H9 (cell line): ENCODE measurements around the gene RPS19BP1. TPM values are rescaled to one million over a fixed set of nuclear protein-coding genes. Genes with fewer than 3 reads are reported as not detected.

Experiments
- DNase-seq: peaks from one replicate; pipeline ENCODE4 v3.0.0-alpha.2; 2017
- H2AFZ ChIP-seq: one replicate; pipeline ENCODE4 v1.6.1; 2013; ENCODE audit warnings: mild to moderate bottlenecking, low read length, control low read depth, moderate library complexity
- H2AK5ac ChIP-seq: 2 replicates; pipeline ENCODE4 v1.6.1; 2013; ENCODE audit warnings: low read length, control low read depth, mixed read lengths; ENCODE audit not compliant: insufficient read length
- H2BK120ac ChIP-seq: one replicate; pipeline ENCODE4 v1.6.1; 2013; ENCODE audit warnings: low read depth, mild to moderate bottlenecking, low read length, control low read depth, inconsistent platforms; ENCODE audit not compliant: poor library complexity, severe bottlenecking
- H2BK12ac ChIP-seq: 2 replicates; pipeline ENCODE4 v1.6.1; 2013; ENCODE audit warnings: low read length, control low read depth, mixed read lengths, low read depth; ENCODE audit not compliant: insufficient read length
- H2BK15ac ChIP-seq: 2 replicates; pipeline ENCODE4 v1.6.1; 2013; ENCODE audit warnings: low read depth, low read length, control low read depth
- H2BK20ac ChIP-seq: one replicate; pipeline ENCODE4 v1.6.1; 2013; ENCODE audit warnings: low read depth, mild to moderate bottlenecking, low read length, control low read depth, inconsistent platforms; ENCODE audit not compliant: poor library complexity, severe bottlenecking
- H2BK5ac ChIP-seq: 2 replicates; pipeline ENCODE4 v1.6.1; 2013; ENCODE audit warnings: low read length, control low read depth, mixed read lengths; ENCODE audit not compliant: insufficient read length
- H3K14ac ChIP-seq: 2 replicates; pipeline ENCODE4 v1.6.1; 2013; ENCODE audit warnings: low read length, control low read depth; ENCODE audit not compliant: insufficient read depth
- H3K18ac ChIP-seq: 2 replicates; pipeline ENCODE4 v1.6.1; 2013; ENCODE audit warnings: low read depth, mild to moderate bottlenecking, mixed read lengths, low read length, control low read depth; ENCODE audit not compliant: insufficient read length
- H3K23ac ChIP-seq: 2 replicates; pipeline ENCODE4 v1.6.1; 2013; ENCODE audit warnings: low read length, control low read depth, mixed read lengths, low read depth; ENCODE audit not compliant: insufficient read length
- H3K23me2 ChIP-seq: 2 replicates; pipeline ENCODE4 v1.6.1; 2013; ENCODE audit warnings: low read depth, mild to moderate bottlenecking, mixed read lengths, low read length, control low read depth; ENCODE audit not compliant: insufficient read length, poor library complexity, severe bottlenecking
- H3K27ac ChIP-seq: 2 replicates; pipeline ENCODE4 v1.5.1; 2013; ENCODE audit warnings: low read length, control low read depth, mixed read lengths, low read depth; ENCODE audit not compliant: insufficient read length
- H3K27me3 ChIP-seq: 2 replicates; pipeline ENCODE4 v1.6.1; 2013; ENCODE audit warnings: low read length, control low read depth, inconsistent platforms; ENCODE audit not compliant: insufficient read depth
- H3K4ac ChIP-seq: 2 replicates; pipeline ENCODE4 v1.6.1; 2013; ENCODE audit warnings: low read depth, mild to moderate bottlenecking, control low read depth, inconsistent platforms, low read length, moderate library complexity
- H3K4me1 ChIP-seq: 2 replicates; pipeline ENCODE4 v1.6.1; 2013; ENCODE audit warnings: low read length, control low read depth, inconsistent platforms; ENCODE audit not compliant: insufficient read depth
- H3K4me2 ChIP-seq: 2 replicates; pipeline ENCODE4 v1.6.1; 2013; ENCODE audit warnings: low read length, control low read depth, mixed read lengths; ENCODE audit not compliant: insufficient read length, insufficient read depth
- H3K56ac ChIP-seq: 2 replicates; pipeline ENCODE4 v1.6.1; 2013; ENCODE audit warnings: low read depth, mild to moderate bottlenecking, mixed read lengths, low read length, control low read depth; ENCODE audit not compliant: insufficient read length
- H3K79me1 ChIP-seq: 2 replicates; pipeline ENCODE4 v1.6.1; 2013; ENCODE audit warnings: low read depth, mild to moderate bottlenecking, moderate library complexity, low read length, control low read depth, inconsistent platforms; ENCODE audit not compliant: insufficient read depth, poor library complexity, severe bottlenecking
- H3K79me2 ChIP-seq: 2 replicates; pipeline ENCODE4 v1.6.1; 2013; ENCODE audit warnings: low read length, control low read depth, inconsistent platforms; ENCODE audit not compliant: insufficient read depth
- H3K9ac ChIP-seq: 2 replicates; pipeline ENCODE4 v1.6.1; 2013; ENCODE audit warnings: low read length, control low read depth, mixed read lengths; ENCODE audit not compliant: insufficient read length; ENCODE audit errors: extremely low read depth
- H3K9me3 ChIP-seq: one replicate; pipeline ENCODE4 v1.6.1; 2013; ENCODE audit warnings: low read depth, low read length, inconsistent platforms; ENCODE audit not compliant: control insufficient read depth
- H3T11ph ChIP-seq: one replicate; pipeline ENCODE4 v1.6.1; 2013; ENCODE audit warnings: mild to moderate bottlenecking, low read length, control low read depth, inconsistent platforms
- H4K20me1 ChIP-seq: one replicate; pipeline ENCODE4 v1.6.1; 2013; ENCODE audit not compliant: control insufficient read depth, insufficient read length, insufficient read depth
- H4K5ac ChIP-seq: 2 replicates; pipeline ENCODE4 v1.6.1; 2013; ENCODE audit warnings: low read depth, mild to moderate bottlenecking, mixed read lengths, low read length, control low read depth; ENCODE audit not compliant: insufficient read length
- H4K8ac ChIP-seq: replicated peaks from 2 replicates; pipeline ENCODE4 v1.6.1; 2013; ENCODE audit warnings: low read length, control low read depth, mixed read lengths, low read depth; ENCODE audit not compliant: insufficient read length
- H4K91ac ChIP-seq: 2 replicates; pipeline ENCODE4 v1.6.1; 2013; ENCODE audit warnings: low read depth, mild to moderate bottlenecking, moderate library complexity, mixed read lengths, low read length, control low read depth; ENCODE audit not compliant: insufficient read length
- H3K27ac Mint-ChIP-seq, 3 experiments: 2 replicates in 2 of 3; 3 replicates in 1 of 3; pipeline ENCODE4 v1.8.0; 2020 to 2021; ENCODE audit warnings: mixed read lengths in 3 of 3, mild to moderate bottlenecking in 1 of 3, moderate library complexity in 1 of 3
- H3K27me3 Mint-ChIP-seq: 2 replicates; pipeline ENCODE4 v1.8.0; 2021; ENCODE audit warnings: low read depth, mild to moderate bottlenecking, moderate library complexity, mixed read lengths
- H3K36me3 Mint-ChIP-seq, 3 experiments: 2 replicates in 2 of 3; 3 replicates in 1 of 3; pipeline ENCODE4 v1.8.0; 2020 to 2021; ENCODE audit warnings: low read depth in 3 of 3, mixed read lengths in 3 of 3; ENCODE audit not compliant: insufficient read depth in 1 of 3
- H3K4me1 Mint-ChIP-seq, 2 experiments: 2 replicates each; pipeline ENCODE4 v1.8.0; 2020; ENCODE audit warnings: mixed read lengths in 2 of 2
- H3K4me3 Mint-ChIP-seq, 2 experiments: 2 replicates in 1 of 2; 3 replicates in 1 of 2; pipeline ENCODE4 v1.8.0; 2020 to 2021; ENCODE audit warnings: mild to moderate bottlenecking in 2 of 2, mixed read lengths in 2 of 2, moderate library complexity in 1 of 2
- H3K9me3 Mint-ChIP-seq, 2 experiments: 2 replicates in 1 of 2; 3 replicates in 1 of 2; pipeline ENCODE4 v1.8.0; 2020; ENCODE audit warnings: mild to moderate bottlenecking in 2 of 2, mixed read lengths in 2 of 2, moderate library complexity in 1 of 2
- CTCF ChIP-seq: fragments of 200-600 bp; sonication (generic); conservative IDR thresholded peaks from 3 replicates; pipeline ENCODE4 v1.8.0; 2021; ENCODE audit warnings: antibody characterized with exemption, mild to moderate bottlenecking
- WGBS: extraction: QIAGEN DNeasy Blood & Tissue Kit; methylation state at CpG from one replicate; pipeline ENCODE4 v1.1.7; 2013; ENCODE audit warnings: missing lambda C conversion rate, low lambda C conversion rate, mixed read lengths; ENCODE audit not compliant: insufficient read length; ENCODE audit errors: extremely low coverage; 5-methylcytosine and 5-hydroxymethylcytosine counted together
- total RNA-seq: library from RNA; stranded (reverse); gene quantifications from 2 replicates; pipeline ENCODE4 v1.2.1, GENCODE V29; 2021

The RPS19BP1 gene
- total RNA-seq, 1 experiment from 2014 or later, result 65.0 TPM

DNA sequence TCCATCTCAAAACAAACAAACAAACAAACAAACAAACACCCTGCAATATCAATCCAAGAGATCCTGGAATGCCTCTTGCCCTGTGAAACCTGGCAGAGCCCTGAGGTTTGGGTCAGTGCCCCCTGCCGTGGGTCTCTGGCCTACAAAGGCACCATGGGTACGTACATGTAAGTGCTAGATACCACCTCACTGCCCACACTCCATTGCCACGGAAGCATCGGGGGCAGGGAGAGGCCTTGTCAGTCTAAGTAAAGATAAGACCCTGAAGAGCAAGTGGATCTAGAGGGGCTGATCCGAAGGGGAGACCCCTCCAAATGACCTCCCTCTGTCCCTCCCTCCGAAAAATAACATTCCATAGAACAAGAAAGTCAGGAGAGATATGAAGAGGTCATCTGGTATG lies 32.4 kb downstream of the RPS19BP1 start:
- no peak overlapping the region for H3T11ph ChIP-seq
- Mint-ChIP-seq H3K9me3 (no peaks in the 10 kb centered on the region), H3K4me3 (no peak overlapping the region), H3K4me1 (peaks cover 10 to 14% of the 10 kb centered on the region in 2 experiments), H3K27ac (no peak overlapping the region; a peak in 1 of 7 replicates), H3K27me3 (peaks cover 84% of the 10 kb centered on the region), H3K36me3 (peaks cover 11 to 18% (median 14%) of the 10 kb centered on the region in 3 experiments; a peak in 6 of 7 replicates)
- no peak overlapping the region for H2BK20ac ChIP-seq
- WGBS, result no CpG with 5 or more reads among the region's 6 CpGs
- H3K23me2 ChIP-seq, result peaks cover 8% of the 10 kb centered on the region
- no peak overlapping the region for H3K4me2 ChIP-seq
- no peak overlapping the region for H4K5ac ChIP-seq
- H3K56ac ChIP-seq, result no peak overlapping the region
- no peaks in the 10 kb centered on the region for H3K79me2 ChIP-seq
- no peak overlapping the region for H4K8ac ChIP-seq
- H3K27ac ChIP-seq, result no peak overlapping the region
- no peak overlapping the region for H2BK15ac ChIP-seq
- no peaks in the 10 kb centered on the region; the same call in 1 of the 2 replicates for H3K4me1 ChIP-seq
- no peak for DNase-seq
- H3K23ac ChIP-seq, result no peak overlapping the region
- TF ChIP-seq CTCF, result no peak
- H2AFZ ChIP-seq, result no peak overlapping the region
- H2BK120ac ChIP-seq, result no peak overlapping the region
- no peak overlapping the region for H3K14ac ChIP-seq
- H4K91ac ChIP-seq, result no peak overlapping the region
- no peak overlapping the region for H2AK5ac ChIP-seq
- H2BK12ac ChIP-seq, result no peak overlapping the region
- H3K79me1 ChIP-seq, result no peaks in the 10 kb centered on the region
- H3K4ac ChIP-seq, result no peak overlapping the region
- H3K27me3 ChIP-seq, result peaks cover 8% of the 10 kb centered on the region
- H2BK5ac ChIP-seq, result no peak overlapping the region
- no peaks in the 10 kb centered on the region for H4K20me1 ChIP-seq
- no peaks in the 10 kb centered on the region for H3K9me3 ChIP-seq
- H3K9ac ChIP-seq, result no peak overlapping the region
- H3K18ac ChIP-seq, result no peak overlapping the region
